DOHH2 (cell line): ENCODE results near the gene BABAM2.

Experiments used
- H3F3A ChIP-seq: fragments of 200-600 bp; sonication (generic), shearing (Covaris generic); 2 replicates; pipeline ENCODE4 v1.6.0; 2016; ENCODE audit warnings: antibody characterized with exemption, mild to moderate bottlenecking; ENCODE audit not compliant: control insufficient read depth, insufficient read depth
- H3K27ac ChIP-seq: fragments of 200-600 bp; sonication (generic); 2 replicates; pipeline ENCODE4 v1.5.1; 2014; ENCODE audit warnings: low read depth, mild to moderate bottlenecking, low read length, moderate library complexity
- H3K27me3 ChIP-seq: fragments of 200-600 bp; sonication (generic); 2 replicates; pipeline ENCODE4 v1.6.1; 2014; ENCODE audit warnings: mild to moderate bottlenecking, low read length, mixed read lengths; ENCODE audit not compliant: control insufficient read depth
- H3K36me3 ChIP-seq: fragments of 200-600 bp; sonication (generic); 2 replicates; pipeline ENCODE4 v1.6.1; 2014; ENCODE audit warnings: mild to moderate bottlenecking, low read length, moderate library complexity, mixed read lengths; ENCODE audit not compliant: control insufficient read depth
- H3K4me1 ChIP-seq: fragments of 200-600 bp; sonication (generic); 2 replicates; pipeline ENCODE4 v1.6.1; 2014; ENCODE audit warnings: mild to moderate bottlenecking, low read length, mixed read lengths; ENCODE audit not compliant: control insufficient read depth
- H3K4me2 ChIP-seq: fragments of 200-600 bp; sonication (generic); 2 replicates; pipeline ENCODE4 v1.6.0; 2014; ENCODE audit warnings: mild to moderate bottlenecking, low read length, moderate library complexity
- H3K4me3 ChIP-seq: fragments of 200-600 bp; sonication (generic); 2 replicates; pipeline ENCODE4 v1.5.1; 2014; ENCODE audit warnings: mild to moderate bottlenecking, low read length, mixed read lengths
- H3K79me2 ChIP-seq: fragments of 200-600 bp; sonication (generic); 2 replicates; pipeline ENCODE4 v1.6.1; 2014; ENCODE audit warnings: mild to moderate bottlenecking, low read length, mixed read lengths; ENCODE audit not compliant: control insufficient read depth
- H3K9me2 ChIP-seq: fragments of 200-600 bp; sonication (generic); replicated peaks from 2 replicates; pipeline ENCODE4 v1.6.1; 2014; ENCODE audit warnings: mild to moderate bottlenecking, low read length, mixed read lengths; ENCODE audit not compliant: control insufficient read depth
- H3K9me3 ChIP-seq: fragments of 200-600 bp; sonication (generic); 2 replicates; pipeline ENCODE4 v1.6.1; 2014; ENCODE audit warnings: antibody characterized with exemption, low read length, mixed read lengths; ENCODE audit not compliant: control insufficient read depth, insufficient read depth
- H4K20me1 ChIP-seq: fragments of 200-600 bp; sonication (generic); 2 replicates; pipeline ENCODE4 v1.6.0; 2014; ENCODE audit warnings: low read depth, mild to moderate bottlenecking, antibody characterized with exemption, low read length, moderate library complexity; ENCODE audit not compliant: control insufficient read depth, insufficient read depth
- EZH2phosphoT487 ChIP-seq: fragments of 200-600 bp; sonication (generic); IDR thresholded peaks from 2 replicates; pipeline ENCODE4 v1.6.1; 2017; ENCODE audit warnings: borderline replicate concordance, mild to moderate bottlenecking, antibody characterized with exemption, low read length, moderate library complexity, mixed read lengths
- TF ChIP-seq, protein P1 (sequence below): fragments of 200-600 bp; sonication (generic); IDR thresholded peaks from one replicate; pipeline ENCODE4 v1.5.1; 2014; ENCODE audit warnings: antibody characterized with exemption, mild to moderate bottlenecking, low read depth, low read length; ENCODE audit not compliant: poor library complexity, severe bottlenecking

The BABAM2 gene

DNA sequence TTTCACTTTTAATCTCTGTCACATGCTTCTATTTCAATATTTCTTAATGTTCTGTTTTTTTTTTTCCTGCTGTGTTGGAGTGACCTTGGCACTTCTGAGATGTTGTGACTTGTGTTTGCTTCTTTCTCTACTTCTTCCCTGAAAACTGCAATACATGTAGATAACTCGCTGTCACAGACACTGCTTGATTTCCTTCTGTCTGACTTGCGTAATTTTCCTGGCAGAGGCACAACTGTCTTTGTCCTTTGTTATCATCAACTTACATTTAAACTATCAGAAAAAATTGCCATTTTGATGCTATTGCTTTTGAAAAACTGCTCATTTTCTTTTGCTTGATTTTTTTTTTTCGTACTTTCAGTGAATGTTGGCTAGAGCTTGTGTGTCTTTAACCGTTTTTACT is 69.0 kb downstream of the BABAM2 start:
- Histone ChIP-seq H3K79me2 (peaks cover 3% of the 10 kb centered on the region; the same call in 1 of the 2 replicates), H3K27ac (no peak overlapping the region), H3K36me3 (no peaks in the 10 kb centered on the region), H3K4me3 (no peak overlapping the region), H3K27me3 (no peaks in the 10 kb centered on the region), H3K9me2 (no peaks in the 10 kb centered on the region), H3K9me3 (no peaks in the 10 kb centered on the region), H4K20me1 (peaks cover 3% of the 10 kb centered on the region; the same call in 1 of the 2 replicates), H3K4me1 (peaks cover 10% of the 10 kb centered on the region), H3K4me2 (no peak overlapping the region), H3F3A (no peaks in the 10 kb centered on the region)
- TF ChIP-seq, protein P1, sequence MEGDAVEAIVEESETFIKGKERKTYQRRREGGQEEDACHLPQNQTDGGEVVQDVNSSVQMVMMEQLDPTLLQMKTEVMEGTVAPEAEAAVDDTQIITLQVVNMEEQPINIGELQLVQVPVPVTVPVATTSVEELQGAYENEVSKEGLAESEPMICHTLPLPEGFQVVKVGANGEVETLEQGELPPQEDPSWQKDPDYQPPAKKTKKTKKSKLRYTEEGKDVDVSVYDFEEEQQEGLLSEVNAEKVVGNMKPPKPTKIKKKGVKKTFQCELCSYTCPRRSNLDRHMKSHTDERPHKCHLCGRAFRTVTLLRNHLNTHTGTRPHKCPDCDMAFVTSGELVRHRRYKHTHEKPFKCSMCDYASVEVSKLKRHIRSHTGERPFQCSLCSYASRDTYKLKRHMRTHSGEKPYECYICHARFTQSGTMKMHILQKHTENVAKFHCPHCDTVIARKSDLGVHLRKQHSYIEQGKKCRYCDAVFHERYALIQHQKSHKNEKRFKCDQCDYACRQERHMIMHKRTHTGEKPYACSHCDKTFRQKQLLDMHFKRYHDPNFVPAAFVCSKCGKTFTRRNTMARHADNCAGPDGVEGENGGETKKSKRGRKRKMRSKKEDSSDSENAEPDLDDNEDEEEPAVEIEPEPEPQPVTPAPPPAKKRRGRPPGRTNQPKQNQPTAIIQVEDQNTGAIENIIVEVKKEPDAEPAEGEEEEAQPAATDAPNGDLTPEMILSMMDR, result no peak
- no peak for TF ChIP-seq EZH2phosphoT487

DNA sequence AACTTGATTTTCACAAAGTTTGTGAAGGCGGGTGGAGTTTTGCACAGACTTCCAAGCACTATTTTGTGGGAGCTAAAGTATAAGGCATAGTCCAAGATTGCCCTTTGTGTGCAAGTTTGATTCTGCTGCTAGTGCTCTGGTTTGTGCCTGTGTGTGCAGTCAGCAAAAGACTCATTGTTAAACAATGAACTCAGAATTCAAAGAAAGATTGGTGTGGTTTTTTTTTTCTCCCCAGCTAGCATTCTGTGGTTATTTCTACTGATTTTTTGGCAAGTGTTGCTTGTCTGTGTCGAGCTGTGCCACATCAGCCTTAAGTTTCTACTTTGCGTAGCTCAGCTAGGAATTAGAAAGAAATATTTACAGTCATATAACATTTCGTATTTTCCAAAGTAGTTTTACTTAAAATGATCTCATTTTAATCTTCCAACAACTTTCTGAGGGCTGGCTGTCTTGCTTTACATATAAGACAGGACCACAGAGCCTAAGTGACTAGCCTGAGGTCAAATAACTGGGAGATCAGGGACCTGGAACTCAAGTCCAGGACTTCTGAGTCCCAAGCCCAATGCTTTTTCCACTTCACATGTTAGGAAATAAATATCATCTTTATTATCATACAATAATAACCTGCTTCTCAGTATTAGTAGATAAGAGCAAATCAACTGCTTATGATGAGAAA is 69.8 kb downstream of the BABAM2 start:
- Histone ChIP-seq H3K4me2 (no peak overlapping the region), H3F3A (no peaks in the 10 kb centered on the region), H3K79me2 (peaks cover 3% of the 10 kb centered on the region; the same call in 1 of the 2 replicates), H3K4me1 (peaks cover under 1% of the 10 kb centered on the region; the same call in 1 of the 2 replicates), H3K27me3 (no peaks in the 10 kb centered on the region), H3K4me3 (no peak overlapping the region), H3K27ac (no peak overlapping the region), H4K20me1 (peaks cover 3% of the 10 kb centered on the region; the same call in 1 of the 2 replicates), H3K9me2 (no peaks in the 10 kb centered on the region), H3K36me3 (no peaks in the 10 kb centered on the region), H3K9me3 (peaks cover 3% of the 10 kb centered on the region; the same call in 1 of the 2 replicates)
- TF ChIP-seq, protein P1, result no peak
- TF ChIP-seq EZH2phosphoT487, result no peak

DNA sequence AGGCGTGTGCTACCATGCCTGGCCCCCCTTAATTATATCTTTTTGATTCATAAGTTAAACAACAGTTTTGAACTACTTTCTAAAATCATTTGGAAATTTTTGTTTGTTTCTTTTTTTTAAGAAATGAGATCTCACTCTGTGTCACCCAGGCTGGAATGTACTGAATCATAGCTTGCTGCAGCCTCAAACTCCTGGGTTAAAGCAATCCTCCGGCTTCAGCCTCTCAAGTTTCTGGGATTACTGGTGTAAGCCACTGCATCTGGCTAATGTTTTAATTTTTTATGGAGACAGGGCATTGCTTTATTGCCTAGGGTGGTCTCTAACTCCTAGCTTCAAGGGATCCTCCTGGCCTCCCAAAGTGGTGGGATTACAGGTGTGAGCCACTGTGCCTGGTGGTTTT is 71.5 kb downstream of the BABAM2 start:
- no peaks in the 10 kb centered on the region for H3K4me1 ChIP-seq

More for the DNA sequence above, 71.5 kb downstream of the BABAM2 start:
- Histone ChIP-seq H3K9me2 (no peaks in the 10 kb centered on the region), H3F3A (no peaks in the 10 kb centered on the region), H3K36me3 (no peaks in the 10 kb centered on the region), H3K27me3 (no peaks in the 10 kb centered on the region), H4K20me1 (peaks cover 3% of the 10 kb centered on the region; the same call in 1 of the 2 replicates), H3K4me2 (no peak overlapping the region), H3K4me3 (no peak overlapping the region), H3K79me2 (0 out of 2 replicates have a peak, but pooled peaks cover 3% of the 10 kb centered on the region), H3K27ac (no peak overlapping the region), H3K9me3 (peaks cover 4% of the 10 kb centered on the region; the same call in 1 of the 2 replicates)
- TF ChIP-seq, protein P1, result no peak
- TF ChIP-seq EZH2phosphoT487, result no peak
